Ramos (cell line): Measurements from ENCODE around the gene SUN2.

ENCODE experiments used
- in situ Hi-C: fragments of 300-500 bp; cut with MboI; formaldehyde crosslinking; loops from one replicate; pipeline ENCODE4 v1.14.3; 2022; ENCODE audit warnings: low sequenced_read_pairs; ENCODE audit not compliant: unreplicated experiment

Gene SUN2

DNA sequence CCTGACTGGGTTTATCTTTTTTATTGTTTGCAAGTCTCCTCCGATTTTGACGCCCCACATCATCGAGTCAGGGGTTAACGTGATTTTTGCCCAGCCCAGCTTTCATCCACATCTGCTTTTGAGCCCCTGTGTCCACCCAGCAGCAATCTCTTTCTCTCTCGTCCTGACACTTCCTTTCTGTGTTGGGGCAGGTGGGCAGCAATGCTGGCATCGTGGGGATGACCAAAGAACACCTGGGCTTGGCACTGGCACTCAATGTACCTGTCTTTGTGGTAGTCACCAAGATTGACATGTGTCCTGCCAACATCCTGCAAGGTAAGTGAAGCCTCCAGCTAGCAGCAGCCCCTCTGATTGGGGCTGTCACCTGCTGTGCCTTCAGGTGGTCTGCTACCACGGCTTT lies 34.2 kb downstream of the SUN2 start:
- in situ Hi-C loops: no loop called here

DNA sequence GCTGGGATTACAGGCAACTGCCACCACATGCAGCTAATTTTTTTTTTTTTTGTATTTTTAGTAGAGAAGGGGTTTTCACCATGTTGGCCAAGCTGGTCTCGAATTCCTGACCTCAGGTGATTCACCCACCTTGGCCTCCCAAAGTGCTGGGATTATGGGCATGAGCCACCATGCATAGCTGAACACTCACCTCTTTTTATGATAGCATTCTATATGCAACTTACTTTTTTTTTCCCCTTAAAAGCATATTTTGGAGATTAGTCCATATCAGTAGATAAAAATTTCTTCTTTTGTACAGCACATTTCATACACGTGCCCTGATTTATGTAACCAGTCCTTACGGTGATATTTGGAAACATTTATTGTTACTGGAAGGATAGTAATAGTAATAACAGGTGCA lies 35.4 kb downstream of the SUN2 start:
- in situ Hi-C loops: no loop called here

DNA sequence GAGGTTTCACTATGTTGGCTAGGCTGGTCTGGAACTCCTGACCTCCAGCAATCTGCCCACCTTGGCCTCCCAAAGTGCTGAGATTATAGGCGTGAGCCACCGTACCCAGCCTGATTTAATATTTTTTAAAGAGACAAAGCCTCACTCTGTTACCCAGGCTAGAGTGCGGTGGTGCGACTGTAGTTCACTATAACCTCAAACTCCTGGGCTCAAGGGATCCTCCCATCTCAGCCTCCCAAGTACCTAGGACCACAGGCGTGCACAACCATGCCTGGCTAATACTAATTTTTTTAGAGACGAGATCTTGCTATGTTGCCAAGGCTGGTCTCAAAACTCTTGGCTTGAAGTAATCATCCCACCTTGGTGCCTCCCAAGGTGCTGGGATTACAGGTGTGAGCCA lies 36.6 kb downstream of the SUN2 start:
- in situ Hi-C loops: no loop called here

DNA sequence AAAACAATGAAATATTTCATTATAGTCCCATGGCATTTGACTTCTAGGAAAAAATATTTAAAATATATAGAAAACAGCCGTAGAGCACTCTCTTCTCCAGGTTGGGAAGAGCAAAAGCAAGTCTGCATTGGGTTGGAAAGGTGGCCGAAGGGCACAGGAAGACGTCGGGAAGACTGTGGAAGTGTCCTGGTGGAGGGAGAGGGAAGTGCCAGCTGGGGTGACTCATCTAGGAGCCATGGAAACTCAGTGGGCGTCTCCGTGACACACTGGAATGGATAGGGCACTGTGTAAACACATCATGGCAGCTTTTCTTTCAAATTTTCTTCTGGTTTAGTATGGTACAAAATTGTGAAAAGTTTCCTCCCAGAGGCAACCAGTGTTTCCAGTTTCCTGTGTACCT lies 37.4 kb downstream of the SUN2 start:
- in situ Hi-C loops: no loop called here

DNA sequence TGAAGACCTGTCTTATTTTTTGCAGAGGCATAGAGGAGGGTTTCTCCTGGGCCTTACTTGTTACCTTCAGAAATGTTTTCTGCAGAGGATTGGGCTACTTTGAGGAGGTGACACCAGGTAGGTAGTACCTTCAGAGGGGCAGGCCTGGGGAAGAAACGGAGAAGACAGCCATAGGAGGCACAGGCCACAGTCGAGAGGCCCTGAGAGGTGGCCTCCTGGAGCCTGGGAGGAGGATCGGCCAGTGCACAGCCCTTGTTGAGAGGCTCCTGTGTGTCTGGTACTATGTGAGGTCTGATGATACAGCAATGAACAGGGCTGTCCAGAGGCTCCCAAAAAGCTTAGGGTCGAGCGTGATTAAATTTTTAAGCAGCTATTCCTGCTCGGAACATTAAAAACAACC lies 38.6 kb downstream of the SUN2 start:
- in situ Hi-C loops: no loop called here

DNA sequence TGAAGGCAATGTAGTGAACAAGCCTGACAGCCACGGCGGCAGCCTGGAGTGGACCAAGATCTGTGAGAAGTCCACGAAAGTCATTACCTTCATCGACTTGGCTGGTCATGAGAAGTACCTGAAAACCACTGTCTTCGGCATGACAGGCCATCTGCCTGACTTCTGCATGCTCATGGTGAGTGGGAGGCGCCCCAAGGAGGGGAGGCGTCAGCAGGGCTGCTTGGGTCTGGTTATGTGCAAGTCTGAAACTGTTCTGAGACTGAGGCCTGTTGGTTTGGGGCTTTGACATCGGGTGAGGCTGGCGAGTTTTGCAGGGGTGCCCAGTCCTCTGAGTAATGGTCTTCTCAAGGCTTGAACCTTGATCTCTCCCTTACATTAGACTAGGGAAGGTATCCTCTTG lies 39.0 kb downstream of the SUN2 start:
- in situ Hi-C loops: no loop called here

DNA sequence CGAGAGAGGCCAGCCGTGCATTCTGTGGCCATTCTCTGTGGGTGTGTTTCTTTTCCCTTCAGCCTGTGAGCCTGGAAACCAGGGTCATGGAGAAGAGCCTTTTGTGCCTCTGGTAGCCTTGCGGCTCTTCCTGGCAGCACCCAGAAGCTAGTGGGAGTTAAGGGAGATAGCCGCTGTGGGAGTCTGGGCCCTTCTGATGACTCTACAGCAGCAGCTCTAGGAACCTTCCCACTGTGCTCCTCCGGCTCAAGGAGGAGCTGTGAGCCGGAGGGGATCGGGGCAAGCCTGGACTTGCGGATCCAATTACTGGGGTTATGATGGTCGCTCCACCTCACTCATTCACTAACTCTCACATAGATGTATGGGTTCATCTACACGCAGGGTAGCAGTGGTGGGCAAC lies 39.5 kb downstream of the SUN2 start:
- in situ Hi-C loops: no loop called here

DNA sequence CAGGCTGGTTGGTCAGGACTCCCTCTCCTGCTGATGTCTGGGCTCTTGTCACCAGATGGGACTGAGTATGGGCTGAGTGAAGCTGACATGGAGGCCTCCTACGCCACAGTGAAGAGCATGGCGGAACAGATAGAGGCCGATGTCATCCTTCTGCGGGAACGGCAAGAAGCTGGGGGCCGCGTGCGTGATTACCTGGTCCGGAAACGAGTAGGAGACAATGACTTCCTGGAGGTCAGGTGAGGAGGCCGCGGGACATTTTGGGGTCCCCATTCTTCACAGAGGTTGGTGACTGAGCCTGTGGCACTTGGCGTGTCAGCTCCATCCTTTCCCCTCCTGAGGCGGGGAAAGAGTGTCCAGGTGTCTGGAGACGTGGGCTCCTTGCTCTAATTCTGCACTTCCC lies 39.9 kb downstream of the SUN2 start:
- in situ Hi-C loops: no loop called here

DNA sequence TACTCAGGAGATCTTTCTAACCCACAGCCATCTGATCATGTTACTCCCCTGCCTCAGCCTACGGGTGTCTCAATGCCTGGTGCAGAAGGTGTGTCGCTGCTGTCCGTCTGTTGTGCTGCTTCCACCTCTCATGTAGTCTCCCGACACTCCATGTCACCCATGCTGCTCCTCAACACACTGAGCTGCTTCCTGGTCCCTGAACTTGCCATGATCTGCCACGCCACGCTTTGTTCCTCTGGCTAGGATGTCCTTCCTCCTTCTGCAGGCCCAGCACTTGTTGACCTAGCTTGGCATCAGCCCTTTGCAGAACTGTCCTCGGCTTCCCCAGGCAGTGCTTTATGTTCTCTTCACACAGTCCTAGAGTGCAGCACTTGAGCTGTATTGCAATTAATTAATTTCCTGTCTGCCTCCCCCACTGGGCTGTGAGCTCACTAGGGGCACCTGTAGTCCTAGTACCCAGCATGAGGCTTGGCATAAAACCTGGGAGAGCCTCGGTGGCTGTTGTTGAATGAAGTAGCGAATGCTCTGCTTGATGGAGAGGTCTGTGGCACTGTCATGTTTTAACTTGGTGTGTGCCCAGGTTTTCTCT lies 40.5 kb downstream of the SUN2 start:
- in situ Hi-C loops: no loop called here

DNA sequence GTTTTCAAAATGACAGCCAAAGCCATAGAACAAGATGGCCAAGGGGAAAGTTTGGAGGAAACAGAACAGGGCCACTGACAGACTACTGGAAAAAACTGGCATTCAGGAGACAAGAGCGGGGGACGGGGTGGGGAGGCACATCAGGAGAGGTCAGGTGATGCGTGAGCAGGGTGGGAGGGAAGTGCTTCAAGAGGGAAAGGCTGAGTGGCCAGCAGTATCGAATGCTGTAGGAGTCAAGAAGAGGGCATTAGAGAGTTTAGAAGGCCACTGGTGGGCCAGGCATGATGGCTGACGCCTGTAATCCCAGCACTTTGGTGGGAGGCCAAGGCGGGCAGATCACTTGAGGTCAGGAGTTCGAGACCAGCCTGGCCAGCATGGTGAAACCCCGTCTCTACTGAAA lies 41.9 kb downstream of the SUN2 start:
- in situ Hi-C loops: no loop called here

DNA sequence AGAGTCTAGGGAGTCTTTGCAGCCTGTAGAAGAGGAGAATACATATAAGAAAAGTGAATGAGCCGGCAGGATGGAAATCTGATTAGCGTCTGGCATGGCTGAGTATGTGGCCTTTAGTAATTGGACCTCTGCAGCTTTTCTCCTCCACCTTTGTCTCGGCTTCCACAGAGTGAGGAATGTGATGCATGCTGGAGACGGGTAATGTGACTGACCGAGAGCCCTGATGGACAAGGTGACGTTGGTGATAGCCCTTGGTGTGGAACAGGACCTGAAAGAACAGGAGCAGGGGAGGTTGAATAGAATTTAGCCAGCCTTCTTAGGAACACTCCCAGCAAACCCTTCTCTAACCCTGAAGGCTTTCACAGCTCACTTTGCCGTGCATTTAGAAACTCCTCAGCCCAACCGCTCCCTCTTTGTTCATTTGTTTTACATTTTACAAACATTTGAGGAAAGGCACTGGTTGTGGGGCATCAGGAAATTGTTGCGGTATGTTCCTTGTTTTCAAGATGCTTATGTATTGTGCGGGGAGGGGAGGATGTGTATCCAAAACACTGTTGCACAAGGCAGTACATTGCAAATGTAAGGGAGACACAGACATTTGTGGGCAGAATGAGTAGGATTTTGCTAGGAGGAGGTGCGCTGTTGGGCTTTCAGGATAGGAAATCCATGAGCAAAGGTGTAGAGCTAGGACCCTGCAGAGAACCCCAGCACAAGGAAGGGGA lies 43.2 kb downstream of the SUN2 start:
- in situ Hi-C loops: no loop called here

DNA sequence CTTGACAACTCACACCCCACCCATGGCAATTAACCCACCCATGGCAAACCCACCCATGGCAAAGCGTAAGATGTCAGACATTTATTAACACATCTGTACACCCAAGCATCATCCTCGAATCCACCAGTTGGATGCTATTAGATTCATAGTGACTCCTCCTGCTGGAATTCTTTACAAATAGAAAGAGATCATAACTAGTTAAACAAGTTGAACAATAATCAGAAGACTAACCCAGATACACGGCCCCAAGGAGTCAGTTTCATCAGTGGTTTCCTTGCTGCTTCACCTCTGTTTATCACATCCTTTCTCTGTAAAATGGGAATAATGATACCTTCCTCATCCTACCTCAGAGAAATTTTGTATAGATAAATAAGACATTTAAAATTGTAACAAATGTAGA lies 44.9 kb downstream of the SUN2 start:
- in situ Hi-C loops: no loop called here

DNA sequence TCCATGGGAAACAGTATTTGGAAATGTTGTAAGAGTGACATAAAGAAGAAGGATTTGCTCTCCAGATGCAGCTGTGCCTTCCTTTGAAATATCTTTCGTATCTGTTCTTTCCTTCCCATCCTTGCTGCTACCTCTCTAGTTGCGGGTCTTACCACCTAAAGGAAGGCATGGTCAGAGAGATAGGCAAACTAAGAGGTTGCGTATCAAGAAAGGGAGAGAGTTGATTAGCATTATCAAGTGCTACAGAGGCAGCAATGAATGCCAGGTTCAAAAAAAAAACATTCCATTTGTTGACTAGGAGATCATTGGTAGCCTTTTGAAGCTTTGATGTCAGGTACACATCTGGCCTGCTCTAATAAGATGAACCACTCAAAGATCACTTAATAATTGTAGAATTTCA lies 45.4 kb downstream of the SUN2 start:
- in situ Hi-C loops: no loop called here

DNA sequence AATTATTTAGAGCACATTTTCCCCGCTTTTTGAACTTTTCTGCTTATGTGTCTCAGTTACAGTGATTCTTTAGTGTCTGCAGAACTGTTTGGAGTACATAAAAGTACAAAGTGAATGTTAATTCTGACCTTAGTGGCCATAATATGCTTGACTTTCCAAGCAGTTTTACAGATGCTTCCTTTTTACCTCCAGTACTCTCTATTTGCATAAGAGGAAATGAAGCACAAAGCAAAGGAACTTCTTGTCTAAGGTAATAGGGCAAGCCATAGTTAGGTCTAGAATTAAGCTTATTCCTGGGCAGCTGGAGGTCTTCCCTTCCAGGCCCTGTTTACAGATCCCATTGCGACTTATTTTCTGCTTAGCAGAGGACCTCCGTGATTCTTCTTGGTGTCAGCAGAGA lies 46.5 kb downstream of the SUN2 start:
- in situ Hi-C loops: no loop called here

DNA sequence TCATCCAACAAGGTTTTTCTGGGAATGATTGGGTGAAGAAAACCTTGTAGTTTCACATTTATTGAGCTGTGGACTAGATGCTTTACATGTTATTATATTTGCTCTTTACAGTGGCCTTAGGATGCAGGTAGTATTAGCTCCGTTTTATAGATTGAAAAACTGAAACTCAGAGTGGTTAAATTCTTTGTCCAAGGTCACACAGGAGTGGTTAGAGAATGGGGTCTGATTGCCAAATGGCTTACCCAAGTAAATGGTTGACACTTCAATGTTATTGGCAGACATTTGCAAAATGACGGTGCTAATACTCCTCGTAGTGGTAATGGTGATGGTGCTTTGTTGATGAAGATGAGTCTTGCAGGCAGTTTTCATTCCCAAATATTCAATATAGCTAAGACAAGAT lies 47.8 kb downstream of the SUN2 start:
- in situ Hi-C loops: no loop called here

DNA sequence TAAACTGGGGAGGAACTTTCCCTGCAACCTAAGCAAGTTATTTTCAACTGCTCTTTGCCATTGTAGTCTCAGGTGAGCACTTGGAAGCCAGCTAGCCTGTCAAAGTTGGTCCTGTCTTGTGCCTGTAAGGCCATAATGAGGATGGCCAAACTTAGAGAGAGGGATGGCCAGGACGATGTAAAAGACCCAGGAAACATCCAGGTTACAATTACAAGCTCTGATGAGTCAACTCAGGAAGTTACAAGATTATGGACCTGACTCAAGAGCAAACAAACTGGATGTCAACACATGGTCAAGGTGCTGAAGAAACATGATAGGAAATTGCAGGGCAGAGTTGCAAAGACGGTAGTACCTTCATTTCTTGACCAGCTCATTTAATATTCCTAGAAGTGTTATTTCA lies 48.5 kb downstream of the SUN2 start:
- in situ Hi-C loops: no loop called here

DNA sequence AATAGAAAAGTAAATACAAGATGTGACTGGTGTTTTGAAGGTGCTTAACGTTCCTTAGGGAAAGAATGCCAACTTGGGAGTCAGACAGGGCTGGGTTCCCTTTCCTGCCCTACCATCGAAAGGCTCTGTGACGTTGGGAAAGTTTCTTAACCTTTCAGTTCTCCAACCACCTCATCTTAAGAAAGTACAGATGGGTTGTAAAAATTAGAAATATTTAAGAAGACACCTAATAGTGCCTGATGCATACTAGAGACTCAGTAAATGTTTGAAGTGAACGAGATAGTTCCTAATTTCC lies 49.0 kb downstream of the SUN2 start:
- in situ Hi-C loops: no loop called here

DNA sequence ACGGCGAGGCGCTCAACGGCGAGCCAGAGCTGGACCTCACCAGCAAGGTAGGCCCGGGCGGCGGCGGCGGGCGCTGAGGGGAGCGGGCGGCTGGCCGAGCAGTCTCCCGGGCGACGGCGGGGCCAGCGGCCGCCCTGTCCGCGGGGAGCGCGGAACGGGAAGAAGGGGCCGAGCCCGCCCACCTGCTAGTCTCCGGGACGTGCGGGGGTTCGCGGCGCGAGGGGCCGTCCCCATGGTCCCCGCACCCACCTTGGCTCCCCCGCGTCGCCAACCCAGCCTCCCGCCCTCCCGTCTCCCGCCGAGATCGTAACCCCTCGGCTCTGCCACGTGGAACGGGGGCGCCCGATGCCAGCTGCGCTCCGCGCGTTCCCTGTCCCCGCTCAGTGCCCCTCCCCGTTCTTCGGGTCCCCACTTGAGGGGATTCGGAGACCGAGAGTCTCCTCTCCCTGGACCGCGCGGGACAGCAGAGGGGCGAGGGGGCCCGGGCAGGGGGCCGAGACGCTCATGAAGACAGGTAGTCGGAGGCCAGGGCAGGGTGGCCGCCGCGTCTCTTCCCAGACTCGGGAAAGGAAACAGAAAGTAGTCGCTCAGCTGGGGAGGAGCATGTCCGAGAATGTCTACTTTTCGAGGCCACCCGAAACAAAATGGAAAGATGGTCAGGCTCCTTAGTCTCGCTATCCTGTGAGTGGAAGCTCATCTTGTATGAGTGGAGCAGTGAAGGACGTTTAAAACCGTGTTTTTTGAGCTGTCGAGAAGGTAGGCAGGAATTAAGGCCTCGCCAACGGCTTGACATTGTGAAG lies 49.5 kb downstream of the SUN2 start:
- in situ Hi-C loops: no loop called here

DNA sequence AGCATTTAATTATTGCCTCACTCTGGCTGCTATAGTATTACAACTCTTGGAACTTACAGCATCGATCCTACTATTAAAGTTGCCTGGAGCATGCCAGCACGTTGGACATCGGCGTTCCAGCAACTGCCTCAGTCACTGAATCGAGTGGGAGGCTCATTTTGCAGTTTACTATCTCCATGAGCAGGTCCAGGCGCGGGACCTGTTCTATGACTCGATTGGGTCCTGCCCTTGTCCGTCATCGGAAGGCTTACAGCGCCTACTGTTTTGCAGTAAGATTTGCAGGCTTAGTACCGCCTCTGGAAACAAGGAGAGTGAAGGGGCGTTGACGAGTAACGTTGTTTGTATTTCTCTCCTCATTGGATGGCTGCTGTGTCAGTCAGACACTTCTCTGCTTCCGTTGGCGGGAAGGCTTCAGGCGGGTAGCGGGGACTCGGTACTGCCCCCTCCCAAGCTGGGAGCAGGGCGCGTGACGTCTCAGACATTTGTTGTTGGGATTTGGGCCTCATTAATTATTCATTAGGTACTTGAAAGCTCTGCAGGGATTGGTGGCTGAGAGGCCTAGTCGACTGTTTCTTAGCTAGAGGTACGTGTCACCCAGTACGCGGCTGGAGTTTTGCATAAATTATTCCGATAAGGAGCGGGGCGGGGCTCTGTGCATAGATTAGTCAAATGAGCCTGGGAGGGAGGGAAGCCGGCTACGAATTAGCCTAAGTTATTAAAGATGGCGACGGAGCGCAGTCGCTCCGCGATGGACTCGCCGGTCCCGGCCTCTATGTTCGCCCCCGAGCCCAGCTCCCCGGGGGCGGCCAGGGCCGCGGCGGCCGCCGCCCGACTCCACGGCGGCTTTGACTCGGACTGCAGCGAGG lies 50.3 kb downstream of the SUN2 start, which contains the start of gene GTPBP1:
Gene GTPBP1 (plus strand): TSS at position 710 of the 866 bp plus-strand sequence. CDS start 12 bp downstream, at position 722.
- in situ Hi-C loops: no loop called here

DNA sequence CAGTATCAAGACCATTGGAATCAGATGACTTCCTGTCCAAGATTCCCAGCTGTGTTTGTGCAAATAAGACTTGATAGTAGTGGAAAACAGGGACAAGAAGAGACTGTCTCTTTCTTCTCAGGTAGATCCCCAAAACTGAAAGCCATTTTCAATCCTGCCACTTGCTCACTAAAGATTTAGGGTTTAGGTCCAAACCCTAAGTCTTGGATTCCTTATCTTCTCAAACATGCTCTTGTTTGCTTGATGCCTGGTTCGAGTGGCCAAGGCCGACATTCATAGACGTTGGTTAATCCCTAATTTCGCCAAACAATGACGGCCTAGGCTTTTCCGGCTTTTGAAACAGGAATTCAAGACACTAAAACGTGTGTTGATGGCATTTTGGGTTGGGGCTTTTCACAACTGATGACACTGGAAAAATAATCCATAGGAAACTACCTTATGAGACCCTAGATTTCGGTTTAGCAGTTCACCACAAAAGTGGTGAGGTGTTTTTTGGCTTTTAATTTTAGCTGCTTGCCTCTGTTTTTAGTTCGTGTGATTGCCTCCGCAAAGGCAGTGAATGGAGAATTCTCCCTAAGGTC lies 51.1 kb downstream of the SUN2 start:
- in situ Hi-C loops: no loop called here
